PFSK-1 (cell line): ENCODE measurements around the gene CRIP1.

Source experiments
- FOXP2 ChIP-seq: optimal IDR thresholded peaks from 2 replicates; pipeline ENCODE3; 2011; ENCODE audit warnings: borderline replicate concordance, control low read depth, inconsistent platforms; ENCODE audit not compliant: insufficient read depth; ENCODE audit errors: extremely low read length, extremely low read depth
- POLR2AphosphoS5 ChIP-seq: IDR thresholded peaks from 2 replicates; pipeline ENCODE4 v1.6.1; 2012; ENCODE audit warnings: low read depth, mild to moderate bottlenecking, control low read depth, low read length, moderate library complexity
- SIN3A ChIP-seq: IDR thresholded peaks from 2 replicates; pipeline ENCODE4 v1.6.1; 2012; ENCODE audit warnings: mild to moderate bottlenecking, low read length, moderate library complexity, borderline replicate concordance; ENCODE audit not compliant: insufficient read depth
- TAF1 ChIP-seq: IDR thresholded peaks from 2 replicates; pipeline ENCODE4 v1.6.1; 2012; ENCODE audit warnings: low read length, control low read depth, borderline replicate concordance; ENCODE audit not compliant: insufficient read depth
- TF ChIP-seq, protein P1 (sequence below), 2 experiments: IDR thresholded peaks; 2 replicates each; pipeline versions ENCODE4 v1.6.1 to v1.8.0; 2011 to 2012; ENCODE audit warnings: low read depth in 2 of 2, low read length in 2 of 2, control low read depth in 1 of 2, inconsistent platforms in 1 of 2, mild to moderate bottlenecking in 1 of 2, moderate library complexity in 1 of 2; ENCODE audit not compliant: insufficient read depth in 1 of 2

CRIP1 gene

DNA sequence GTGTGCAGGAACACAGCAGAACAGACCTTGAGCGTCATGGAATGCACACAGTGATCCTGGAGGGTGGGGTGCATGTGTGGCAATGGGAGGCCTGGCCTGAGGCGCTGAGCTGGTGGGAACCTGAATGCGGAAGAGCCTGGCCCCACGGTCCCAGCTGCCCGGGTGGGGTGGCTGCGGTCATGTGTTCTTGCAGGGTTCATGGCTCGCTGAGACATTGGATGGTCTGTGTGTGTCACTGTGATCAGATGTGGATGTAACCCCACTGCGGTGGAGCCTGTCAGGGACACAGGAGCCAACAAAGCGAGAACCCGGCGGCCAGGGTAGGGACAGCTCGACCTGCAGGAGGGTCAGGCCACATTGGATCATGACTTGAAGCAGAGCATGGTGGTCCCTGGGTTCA lies 43.9 kb upstream of the CRIP1 start:
- TF ChIP-seq TAF1 (no peak), FOXP2 (no peak), SIN3A (no peak), POLR2AphosphoS5 (no peak)
- TF ChIP-seq, protein P1, sequence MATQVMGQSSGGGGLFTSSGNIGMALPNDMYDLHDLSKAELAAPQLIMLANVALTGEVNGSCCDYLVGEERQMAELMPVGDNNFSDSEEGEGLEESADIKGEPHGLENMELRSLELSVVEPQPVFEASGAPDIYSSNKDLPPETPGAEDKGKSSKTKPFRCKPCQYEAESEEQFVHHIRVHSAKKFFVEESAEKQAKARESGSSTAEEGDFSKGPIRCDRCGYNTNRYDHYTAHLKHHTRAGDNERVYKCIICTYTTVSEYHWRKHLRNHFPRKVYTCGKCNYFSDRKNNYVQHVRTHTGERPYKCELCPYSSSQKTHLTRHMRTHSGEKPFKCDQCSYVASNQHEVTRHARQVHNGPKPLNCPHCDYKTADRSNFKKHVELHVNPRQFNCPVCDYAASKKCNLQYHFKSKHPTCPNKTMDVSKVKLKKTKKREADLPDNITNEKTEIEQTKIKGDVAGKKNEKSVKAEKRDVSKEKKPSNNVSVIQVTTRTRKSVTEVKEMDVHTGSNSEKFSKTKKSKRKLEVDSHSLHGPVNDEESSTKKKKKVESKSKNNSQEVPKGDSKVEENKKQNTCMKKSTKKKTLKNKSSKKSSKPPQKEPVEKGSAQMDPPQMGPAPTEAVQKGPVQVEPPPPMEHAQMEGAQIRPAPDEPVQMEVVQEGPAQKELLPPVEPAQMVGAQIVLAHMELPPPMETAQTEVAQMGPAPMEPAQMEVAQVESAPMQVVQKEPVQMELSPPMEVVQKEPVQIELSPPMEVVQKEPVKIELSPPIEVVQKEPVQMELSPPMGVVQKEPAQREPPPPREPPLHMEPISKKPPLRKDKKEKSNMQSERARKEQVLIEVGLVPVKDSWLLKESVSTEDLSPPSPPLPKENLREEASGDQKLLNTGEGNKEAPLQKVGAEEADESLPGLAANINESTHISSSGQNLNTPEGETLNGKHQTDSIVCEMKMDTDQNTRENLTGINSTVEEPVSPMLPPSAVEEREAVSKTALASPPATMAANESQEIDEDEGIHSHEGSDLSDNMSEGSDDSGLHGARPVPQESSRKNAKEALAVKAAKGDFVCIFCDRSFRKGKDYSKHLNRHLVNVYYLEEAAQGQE (IDR thresholded peaks at IDR 0.05; ENCODE audit: insufficient read depth in 1 of 2, low read depth in 2 of 2, low read length in 2 of 2): no peak

DNA sequence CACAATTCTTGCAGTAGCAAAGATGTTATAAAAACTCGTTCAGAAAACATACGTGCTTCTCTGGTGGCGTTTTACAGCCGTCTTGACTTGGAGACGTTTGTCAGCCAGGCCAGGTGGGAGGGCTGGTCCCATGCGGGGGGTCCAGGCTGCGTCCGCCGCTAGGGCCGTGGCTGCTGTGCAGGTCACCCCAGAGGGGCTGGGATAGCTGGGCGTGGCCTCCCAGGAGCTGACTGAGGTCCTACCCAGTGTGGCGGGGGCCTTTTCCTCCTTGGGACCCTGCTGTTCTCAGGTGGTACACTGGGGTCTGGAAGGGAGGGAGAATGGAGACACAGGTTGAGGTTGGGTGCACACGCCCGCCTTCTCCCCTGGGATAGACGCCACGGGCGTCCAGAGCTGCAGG lies 41.8 kb upstream of the CRIP1 start:
- TF ChIP-seq TAF1 (no peak), FOXP2 (no peak), POLR2AphosphoS5 (no peak), SIN3A (no peak)
- TF ChIP-seq, protein P1 (IDR thresholded peaks at IDR 0.05; ENCODE audit: insufficient read depth in 1 of 2, low read depth in 2 of 2, low read length in 2 of 2): no peak

DNA sequence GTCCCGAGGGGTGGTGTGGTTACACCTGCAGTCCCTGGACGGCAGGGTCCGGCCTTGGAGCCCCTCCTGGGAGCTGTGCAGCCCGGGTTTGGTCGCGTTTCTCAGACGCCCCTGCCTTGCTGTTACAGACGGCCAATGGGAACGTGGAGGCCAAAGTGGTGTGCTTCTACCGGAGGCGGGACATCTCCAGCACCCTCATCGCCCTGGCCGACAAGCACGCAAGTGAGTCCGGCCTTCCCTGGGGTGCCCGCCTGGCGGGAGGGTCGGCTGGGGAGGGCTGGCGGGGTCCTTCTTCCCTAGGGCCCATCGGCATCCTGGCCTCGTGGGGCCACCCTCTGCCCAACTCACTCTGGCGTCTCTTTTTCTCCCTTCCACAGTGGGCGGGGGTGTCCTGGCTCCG lies 41.4 kb upstream of the CRIP1 start:
- TF ChIP-seq FOXP2: no peak
- TF ChIP-seq TAF1: no peak
- TF ChIP-seq, protein P1 (IDR thresholded peaks at IDR 0.05; ENCODE audit: insufficient read depth in 1 of 2, low read depth in 2 of 2, low read length in 2 of 2): no peak
- TF ChIP-seq SIN3A: no peak

DNA sequence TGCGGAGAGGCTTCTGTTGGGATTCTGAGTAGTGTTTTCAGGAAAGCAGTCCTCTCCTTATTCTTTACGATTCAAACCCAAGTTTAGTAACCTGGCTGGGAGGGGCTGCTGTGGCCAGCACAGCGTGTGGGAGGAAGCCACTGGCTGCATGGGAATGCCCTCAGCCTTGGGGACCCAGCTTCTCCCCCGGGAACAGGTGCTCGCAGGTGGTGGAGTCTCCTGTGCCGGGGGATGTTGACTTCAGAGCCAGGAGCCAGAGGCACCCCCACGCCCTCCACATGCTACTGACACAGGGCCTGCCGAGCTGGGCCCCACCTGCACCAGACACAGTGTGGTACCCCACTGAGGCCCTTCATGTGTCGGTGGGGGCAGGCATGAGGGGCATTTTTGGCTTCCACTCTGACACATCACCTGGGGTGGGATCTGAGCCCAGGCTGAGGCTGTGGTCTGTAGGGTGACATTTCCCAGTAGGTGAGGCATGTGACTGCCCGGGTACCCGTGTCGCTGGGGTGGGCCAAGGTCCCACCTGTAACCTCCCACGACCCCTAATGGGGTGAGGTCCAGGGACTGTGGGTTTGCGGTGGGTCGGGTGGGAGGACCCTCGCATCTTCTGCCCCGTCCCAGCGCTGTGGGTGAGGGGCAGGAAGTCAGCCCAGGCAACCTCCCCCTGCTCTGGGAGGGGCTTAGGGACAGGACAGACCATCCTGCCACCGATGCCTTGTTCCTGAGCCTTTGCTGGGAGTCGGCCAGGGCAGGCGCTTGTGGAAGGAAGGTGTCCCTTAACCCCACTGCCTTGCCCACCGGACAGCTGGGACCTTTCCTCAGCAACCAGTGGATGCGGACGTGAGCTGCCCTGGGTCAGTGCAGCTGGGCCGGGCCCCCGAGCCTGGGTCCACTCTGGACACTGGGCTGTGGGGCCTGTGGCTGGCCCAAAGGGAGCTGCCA lies 40.5 kb upstream of the CRIP1 start:
- no peak for TF ChIP-seq POLR2AphosphoS5
- TF ChIP-seq, protein P1 (IDR thresholded peaks at IDR 0.05; ENCODE audit: insufficient read depth in 1 of 2, low read depth in 2 of 2, low read length in 2 of 2): no peak
- TF ChIP-seq SIN3A: no peak
